Pancreas (tissue), 10 donors: Measurements from ENCODE around the gene PARPBP. TPM values are rescaled to one million over a fixed set of nuclear protein-coding genes. Genes with fewer than 3 reads are reported as not detected.

Experiments
- ATAC-seq, 4 donors: fragments of 200-7000 bp; cut with Tn5 transposase; one replicate each; pipeline versions ENCODE4 v1.8.0 to v1.9.1; 2020; ENCODE audit warnings: mild to moderate bottlenecking in 4 of 4, moderate library complexity in 4 of 4
- DNase-seq, 6 donors: peaks; one replicate each; pipeline ENCODE4 v3.0.0-alpha.2; 2020
- FAIRE-seq: peaks from 2 replicates; lab custom pipeline; 2012; peaks lifted over from hg19 to GRCh38; lab: Jason Lieb, UNC
- H3K27ac ChIP-seq, 4 donors: fragments of 200-600 bp; sonication (generic); 1 replicate in 3 of 4; 2 replicates in 1 of 4; pipeline versions ENCODE4 v1.5.0 to v1.8.0; 2020
- H3K27me3 ChIP-seq, 4 donors: fragments of 200-600 bp; one replicate each; pipeline ENCODE4 v1.8.0; 2021
- H3K36me3 ChIP-seq, 3 donors: fragments of 200-600 bp; sonication (generic) in 1 of 3; one replicate each; pipeline versions ENCODE4 v1.5.0 to v1.8.0; 2020 to 2021
- H3K4me1 ChIP-seq, 3 donors: fragments of 200-600 bp; one replicate each; pipeline ENCODE4 v1.8.0; 2021
- H3K4me3 ChIP-seq, 4 donors: fragments of 200-600 bp; sonication (generic) in 2 of 4; one replicate each; pipeline versions ENCODE4 v1.5.0 to v1.8.0; 2020 to 2021
- H3K9me3 ChIP-seq, 4 donors: fragments of 200-600 bp; one replicate each; pipeline ENCODE4 v1.8.0; 2021
- WGBS, 2 donors: extraction: QIAGEN DNeasy Blood & Tissue Kit; methylation state at CpG; one replicate each; pipeline ENCODE4 v1.1.7; 2013; 5-methylcytosine and 5-hydroxymethylcytosine counted together
- intact Hi-C, 3 donors: fragments of 100-400 bp; cut with DNase I; formaldehyde crosslinking; loops; one replicate each; pipeline versions ENCODE4 v1.11.1 to v1.14.2; 2022
- polyA plus RNA-seq, 2 donors: library from polyadenylated mRNA; stranded (reverse); fragments of 200-250 nt; gene quantifications; one replicate each; pipeline ENCODE4 v1.2.3, GENCODE V29; 2013
- total RNA-seq, 6 donors: library from RNA; stranded (reverse); fragmentation: NEBNext Ultra II Directional in 4 of 6; extraction: Animal tissue kit (Norgen Biotek cat#: 25700) in 4 of 6; gene quantifications; one replicate each; pipeline versions ENCODE4 v1.2.1 to v1.2.4, GENCODE V29; 2021 to 2023
- TF ChIP-seq, protein P1 (sequence below), 4 donors: fragments of 200-600 bp; sonication (generic) in 3 of 4; IDR thresholded peaks; one replicate each; pipeline versions ENCODE4 v1.5.0 to v1.8.0; 2021; ENCODE audit warnings: antibody characterized with exemption in 4 of 4
- donor health status: healthy with polysubstance abuse.
- donor health status: DM: no; HTN: no; CAD: no; lungs with moderate emphysema.
- donor health status: DM: no; HTN: no; CAD: no.
- donor health status: control.
- donor health status: control.
- donor health status: Bipolar disorder and iron deficiency.
- donor health status: DM: yes; HTN: yes; CAD: no.
- donor health status: DM: no; HTN: no; CAD: no.
- donor health status: DM: no; HTN: no; CAD: no.
- donor health status: DM: yes; HTN: yes; CAD: no.

PARPBP gene
- total and polyA plus RNA-seq, 8 donors = 0.16 to 0.84 (median 0.52) TPM

DNA sequence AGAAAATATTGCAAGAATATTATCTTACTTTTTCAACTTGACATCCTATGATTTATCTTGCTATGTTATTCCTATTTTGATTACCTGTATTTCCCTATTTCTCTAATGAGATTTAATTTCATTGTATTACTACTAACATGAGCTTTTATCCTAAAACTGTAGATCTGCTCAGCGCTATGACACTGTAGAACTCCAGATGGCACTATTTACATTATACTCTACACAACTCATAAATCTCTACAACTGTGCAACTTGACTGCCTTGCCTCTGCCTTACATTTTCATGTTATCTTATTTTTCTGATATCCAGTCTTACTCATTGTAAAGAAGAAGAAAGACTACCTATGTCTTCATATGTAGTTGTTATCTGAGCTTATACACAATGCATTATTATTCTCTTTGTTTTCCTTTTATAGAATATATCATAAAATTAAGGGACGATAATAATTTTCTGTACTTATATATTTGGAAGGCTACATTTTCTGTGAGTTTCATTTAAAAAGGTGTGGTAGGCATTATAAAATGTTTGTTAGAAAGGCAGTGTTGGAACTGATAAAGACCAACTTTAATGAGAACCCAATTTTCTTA is 24.2 kb upstream of the PARPBP start:
- H3K4me1 ChIP-seq = no peaks in the 10 kb centered on the region
- TF ChIP-seq, protein P1, sequence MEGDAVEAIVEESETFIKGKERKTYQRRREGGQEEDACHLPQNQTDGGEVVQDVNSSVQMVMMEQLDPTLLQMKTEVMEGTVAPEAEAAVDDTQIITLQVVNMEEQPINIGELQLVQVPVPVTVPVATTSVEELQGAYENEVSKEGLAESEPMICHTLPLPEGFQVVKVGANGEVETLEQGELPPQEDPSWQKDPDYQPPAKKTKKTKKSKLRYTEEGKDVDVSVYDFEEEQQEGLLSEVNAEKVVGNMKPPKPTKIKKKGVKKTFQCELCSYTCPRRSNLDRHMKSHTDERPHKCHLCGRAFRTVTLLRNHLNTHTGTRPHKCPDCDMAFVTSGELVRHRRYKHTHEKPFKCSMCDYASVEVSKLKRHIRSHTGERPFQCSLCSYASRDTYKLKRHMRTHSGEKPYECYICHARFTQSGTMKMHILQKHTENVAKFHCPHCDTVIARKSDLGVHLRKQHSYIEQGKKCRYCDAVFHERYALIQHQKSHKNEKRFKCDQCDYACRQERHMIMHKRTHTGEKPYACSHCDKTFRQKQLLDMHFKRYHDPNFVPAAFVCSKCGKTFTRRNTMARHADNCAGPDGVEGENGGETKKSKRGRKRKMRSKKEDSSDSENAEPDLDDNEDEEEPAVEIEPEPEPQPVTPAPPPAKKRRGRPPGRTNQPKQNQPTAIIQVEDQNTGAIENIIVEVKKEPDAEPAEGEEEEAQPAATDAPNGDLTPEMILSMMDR (IDR thresholded peaks at IDR 0.05) = no peak
- no peaks in the 10 kb centered on the region for H3K9me3 ChIP-seq
- intact Hi-C loops = no loop called here
- no peak overlapping the region for H3K27ac ChIP-seq
- FAIRE-seq (no peak), ATAC-seq (peak in 3 of 4 donors; percentile 51 to 69 (median 53)), DNase-seq (no peak)
- no peak overlapping the region for H3K4me3 ChIP-seq
- H3K27me3 ChIP-seq = no peaks in the 10 kb centered on the region
- 89 to 93% methylated on average over 2 of the region's 2 CpGs for WGBS, 2 donors
- no peaks in the 10 kb centered on the region for H3K36me3 ChIP-seq

DNA sequence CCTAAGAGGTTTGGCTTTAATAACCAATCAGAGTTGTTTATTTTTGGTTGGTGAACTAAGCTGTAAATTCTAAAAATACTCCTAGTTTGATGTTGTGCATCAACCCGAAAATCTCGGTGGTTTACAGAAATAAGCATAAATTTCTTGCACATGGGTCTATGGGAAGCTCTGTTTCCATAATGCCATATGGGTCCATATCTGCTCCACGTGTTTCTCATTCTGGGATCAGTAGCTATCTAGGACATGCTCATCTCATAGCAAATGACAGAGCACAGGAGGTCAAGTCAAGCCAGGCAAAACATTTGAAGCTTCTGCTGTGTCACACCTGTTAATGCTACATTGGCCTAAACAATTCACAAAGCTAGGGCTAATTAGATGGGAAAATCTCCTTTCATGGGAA is 23.1 kb upstream of the PARPBP start:
- 83 to 84% methylated on average over 3 of the region's 3 CpGs for WGBS, 2 donors
- no peak overlapping the region for H3K27ac ChIP-seq
- TF ChIP-seq, protein P1 (IDR thresholded peaks at IDR 0.05) = no peak
- ATAC-seq (peak in 1 of 4 donors; percentile 38), DNase-seq (no peak), FAIRE-seq (no peak)
- H3K4me1 ChIP-seq = no peaks in the 10 kb centered on the region
- intact Hi-C loops = no loop called here
- no peaks in the 10 kb centered on the region for H3K27me3 ChIP-seq
- H3K4me3 ChIP-seq = no peak overlapping the region
- H3K36me3 ChIP-seq = no peaks in the 10 kb centered on the region
- no peaks in the 10 kb centered on the region for H3K9me3 ChIP-seq

DNA sequence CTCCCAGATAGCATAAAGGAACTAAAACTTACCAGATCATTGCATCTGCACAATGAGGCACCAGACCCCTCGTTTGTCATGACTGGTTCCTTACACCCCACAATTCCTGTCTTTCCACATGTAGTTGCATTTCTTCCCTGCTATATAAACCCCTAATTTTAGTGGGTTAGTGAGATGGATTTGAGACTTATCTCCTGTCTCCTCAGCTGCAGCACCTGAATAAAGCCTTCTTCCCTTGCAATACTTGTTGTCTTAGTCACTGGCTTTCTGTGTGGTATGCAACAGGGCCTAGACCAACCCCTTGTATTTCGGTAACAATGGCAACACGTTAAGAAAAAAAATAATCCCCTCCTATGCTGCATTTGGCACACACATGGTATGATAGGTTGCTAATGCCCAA is 13.1 kb upstream of the PARPBP start:
- ATAC-seq = no peak
- H3K36me3 ChIP-seq = peaks cover 0 to 14% (median 4%) of the 10 kb centered on the region in 3 donors

DNA sequence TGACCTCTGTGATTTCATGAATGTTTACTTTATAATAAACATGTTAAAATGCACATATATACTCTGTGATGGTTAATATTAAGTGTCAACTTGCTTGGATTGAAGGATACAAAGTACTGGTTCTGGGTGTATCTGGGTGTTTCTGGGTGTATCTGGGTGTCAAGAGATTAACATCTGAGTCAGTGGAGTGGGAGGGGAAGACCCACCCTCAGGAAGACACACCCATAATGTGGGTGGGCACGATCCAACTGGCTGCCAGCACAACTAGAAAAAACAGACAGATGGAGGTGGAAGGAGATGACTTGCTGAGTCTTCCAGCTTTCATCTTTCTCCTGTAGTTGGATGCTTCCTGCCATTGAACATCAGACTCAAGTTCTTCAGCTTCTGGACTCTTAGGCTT is 12.0 kb upstream of the PARPBP start:
- Histone ChIP-seq H3K27me3 (no peaks in the 10 kb centered on the region), H3K4me1 (no peaks in the 10 kb centered on the region), H3K4me3 (no peak overlapping the region), H3K36me3 (peaks cover 0 to 14% (median 4%) of the 10 kb centered on the region in 3 donors), H3K27ac (no peak overlapping the region), H3K9me3 (no peaks in the 10 kb centered on the region)
- DNase-seq (no peak), ATAC-seq (no peak), FAIRE-seq (no peak)
- TF ChIP-seq, protein P1 (IDR thresholded peaks at IDR 0.05) = no peak
- 85 to 87% methylated on average over 1 of the region's 1 CpG for WGBS, 2 donors
- intact Hi-C loops = no loop called here

More for the DNA sequence above, 13.1 kb upstream of the PARPBP start:
- FAIRE-seq (no peak), DNase-seq (no peak)
- H3K9me3 ChIP-seq = no peaks in the 10 kb centered on the region
- no peak overlapping the region for H3K4me3 ChIP-seq
- no peaks in the 10 kb centered on the region for H3K4me1 ChIP-seq
- no peak overlapping the region for H3K27ac ChIP-seq
- intact Hi-C loops = no loop called here
- H3K27me3 ChIP-seq = no peaks in the 10 kb centered on the region
- WGBS, 2 donors = 94 to 96% methylated on average over 3 of the region's 3 CpGs
- TF ChIP-seq, protein P1 (IDR thresholded peaks at IDR 0.05) = no peak

DNA sequence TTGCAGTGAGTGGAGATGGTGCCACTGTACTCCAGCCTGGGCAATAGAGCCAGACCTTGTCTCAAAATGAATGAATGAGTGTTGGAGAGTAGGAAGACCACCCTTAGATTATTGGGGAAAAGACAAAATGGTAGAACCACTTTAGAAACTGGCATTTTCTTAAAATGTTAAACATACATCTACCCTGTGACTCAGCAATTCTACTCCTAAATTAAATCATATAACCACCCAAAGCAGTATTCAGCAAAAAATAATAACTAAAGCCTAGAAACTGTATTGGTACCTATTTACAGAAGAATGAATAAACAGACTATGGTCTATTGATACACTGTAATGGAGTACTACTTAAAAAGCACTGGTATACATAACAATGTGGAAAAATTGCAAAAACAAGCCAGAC is 9.2 kb upstream of the PARPBP start:
- H3K27me3 ChIP-seq = no peaks in the 10 kb centered on the region
- no peak overlapping the region for H3K27ac ChIP-seq
- H3K4me3 ChIP-seq = no peak overlapping the region
- intact Hi-C loops = no loop called here
- H3K4me1 ChIP-seq = no peaks in the 10 kb centered on the region
- no peak for ATAC-seq
- TF ChIP-seq, protein P1 (IDR thresholded peaks at IDR 0.05) = no peak
- no peak for DNase-seq
- peaks cover 0 to 14% (median 4%) of the 10 kb centered on the region in 3 donors for H3K36me3 ChIP-seq
- no peak for FAIRE-seq
- H3K9me3 ChIP-seq = no peaks in the 10 kb centered on the region
